GM10248 (cell line): ENCODE measurements around the gene TMC6.

ENCODE experiments used
- CTCF ChIA-PET: fragments of 300-600 bp; sonication (Branson Sonifier 250); formaldehyde crosslinking; extraction: SDS; loops from one replicate; lab custom pipeline; 2021; ENCODE audit warnings: antibody characterized with exemption; lab: Yijun Ruan, JAX
- POLR2A ChIA-PET: fragments of 350-650 bp; sonication (Branson Sonifier 250); formaldehyde crosslinking; extraction: SDS; loops from one replicate; lab custom pipeline; 2020; ENCODE audit warnings: antibody characterized with exemption; lab: Yijun Ruan, JAX
- DNase-seq: peaks from one replicate; pipeline ENCODE4 v3.0.0; 2012; ENCODE audit errors: extremely low spot score
- CTCF ChIP-seq: IDR thresholded peaks from 2 replicates; pipeline ENCODE4 v1.5.1; 2012; ENCODE audit warnings: mild to moderate bottlenecking, low read depth; ENCODE audit errors: extremely low read depth, missing control alignments, control extremely low read depth

TMC6 gene

GRCh38 chr17:78168242-78168902 is 39.8 kb upstream of the TMC6 start, which contains the start of gene SYNGR2:
SYNGR2 (plus strand) TSS chr17:78168581; CDS start chr17:78168617, 36 bp downstream.
- TF ChIP-seq CTCF, result no peak
- POLR2A ChIA-PET, result no interaction called here
- CTCF ChIA-PET, result interaction anchor here (1.0 to 2.0 kb wide), 6 partner anchors 10 to 56 kb away, joined by 3 to 8 read pairs (median 4); no protein-coding TSS in a partner anchor
- peak; percentile 92 for DNase-seq

- TF ChIP-seq CTCF, result no peak
- ChIA-PET CTCF (no interaction called here), POLR2A (interaction anchor here (0.6 to 0.7 kb wide), 2 partner anchors 8 to 31 kb away, joined by 3 to 7 read pairs; no protein-coding TSS in a partner anchor)
- no peak for DNase-seq
Observed at GRCh38 chr17:78166416-78166815, 37.9 kb upstream of the TMC6 start.

- TF ChIP-seq CTCF, result no peak
- no peak for DNase-seq
- POLR2A ChIA-PET, result no interaction called here
- CTCF ChIA-PET, result interaction anchor here (1.2 to 5.6 kb wide), 4 partner anchors 8 to 30 kb away, joined by 3 to 30 read pairs (median 7); no protein-coding TSS in a partner anchor
Observed at GRCh38 chr17:78164748-78165607, 36.4 kb upstream of the TMC6 start.

- no peak for TF ChIP-seq CTCF
- DNase-seq, result no peak
- POLR2A ChIA-PET, result no interaction called here
- CTCF ChIA-PET, result interaction anchor here (1.0 to 5.6 kb wide), 5 partner anchors 9 to 29 kb away, joined by 3 to 30 read pairs (median 4); no protein-coding TSS in a partner anchor
Observed at GRCh38 chr17:78163881-78164747, 35.6 kb upstream of the TMC6 start.

- ChIA-PET POLR2A (interaction anchor here (0.6 kb wide), 1 partner anchor 10 kb away, joined by 3 read pairs; no protein-coding TSS in a partner anchor), CTCF (interaction anchor here (0.8 to 5.6 kb wide), 4 partner anchors 16 to 29 kb away, joined by 3 to 30 read pairs (median 6); partner anchors contain the start of gene TMC8)
- TF ChIP-seq CTCF, result no peak
- DNase-seq, result no peak
Observed at GRCh38 chr17:78159575-78160158, 31.1 kb upstream of the TMC6 start.
